SK-N-SH (cell line): ENCODE results near the gene CDK11B.

Source experiments
- FOXJ3 ChIP-seq: sonication (generic); formaldehyde crosslinking; IDR thresholded peaks from 2 replicates; pipeline ENCODE4 v1.5.1; 2020; ENCODE audit warnings: mild to moderate bottlenecking, missing genetic modification reagents
- JUND ChIP-seq: IDR thresholded peaks from 2 replicates; pipeline ENCODE4 v1.4.0; 2012
- POLR2AphosphoS5 ChIP-seq: IDR thresholded peaks from 2 replicates; pipeline ENCODE4 v1.6.1; 2012; ENCODE audit warnings: low read depth, low read length
- RAD21 ChIP-seq: IDR thresholded peaks from 2 replicates; pipeline ENCODE4 v1.6.1; 2012; ENCODE audit warnings: mild to moderate bottlenecking, low read length
- RXRA ChIP-seq: IDR thresholded peaks from 2 replicates; pipeline ENCODE4 v1.4.0; 2012; ENCODE audit warnings: low read depth, mild to moderate bottlenecking, borderline replicate concordance
- SIN3A ChIP-seq: IDR thresholded peaks from 2 replicates; pipeline ENCODE4 v1.6.1; 2012; ENCODE audit warnings: low read depth, mild to moderate bottlenecking, low read length, moderate library complexity, borderline replicate concordance
- TCF12 ChIP-seq: IDR thresholded peaks from 2 replicates; pipeline ENCODE4 v1.4.0; 2012
- YY1 ChIP-seq: IDR thresholded peaks from 2 replicates; pipeline ENCODE4 v1.4.0; 2012; ENCODE audit warnings: low read depth, mild to moderate bottlenecking
- TF ChIP-seq, protein P1 (sequence below): IDR thresholded peaks from 2 replicates; pipeline ENCODE4 v1.4.0; 2012; ENCODE audit warnings: low read depth
- TF ChIP-seq, protein P2 (sequence below): fragments of 200-600 bp; sonication (generic); IDR thresholded peaks from 2 replicates; pipeline ENCODE4 v1.6.1; 2017; ENCODE audit warnings: antibody characterized with exemption, mild to moderate bottlenecking, moderate library complexity
- TF ChIP-seq, protein P3 (sequence below): IDR thresholded peaks from 2 replicates; pipeline ENCODE4 v1.4.0; 2012; ENCODE audit warnings: low read depth, borderline replicate concordance
- TF ChIP-seq, protein P4 (sequence below): fragments of 150-350 bp; IDR thresholded peaks from 2 replicates; pipeline ENCODE4 v1.6.1; 2017; ENCODE audit warnings: antibody characterized with exemption, low read length, low read depth, borderline replicate concordance

DNA sequence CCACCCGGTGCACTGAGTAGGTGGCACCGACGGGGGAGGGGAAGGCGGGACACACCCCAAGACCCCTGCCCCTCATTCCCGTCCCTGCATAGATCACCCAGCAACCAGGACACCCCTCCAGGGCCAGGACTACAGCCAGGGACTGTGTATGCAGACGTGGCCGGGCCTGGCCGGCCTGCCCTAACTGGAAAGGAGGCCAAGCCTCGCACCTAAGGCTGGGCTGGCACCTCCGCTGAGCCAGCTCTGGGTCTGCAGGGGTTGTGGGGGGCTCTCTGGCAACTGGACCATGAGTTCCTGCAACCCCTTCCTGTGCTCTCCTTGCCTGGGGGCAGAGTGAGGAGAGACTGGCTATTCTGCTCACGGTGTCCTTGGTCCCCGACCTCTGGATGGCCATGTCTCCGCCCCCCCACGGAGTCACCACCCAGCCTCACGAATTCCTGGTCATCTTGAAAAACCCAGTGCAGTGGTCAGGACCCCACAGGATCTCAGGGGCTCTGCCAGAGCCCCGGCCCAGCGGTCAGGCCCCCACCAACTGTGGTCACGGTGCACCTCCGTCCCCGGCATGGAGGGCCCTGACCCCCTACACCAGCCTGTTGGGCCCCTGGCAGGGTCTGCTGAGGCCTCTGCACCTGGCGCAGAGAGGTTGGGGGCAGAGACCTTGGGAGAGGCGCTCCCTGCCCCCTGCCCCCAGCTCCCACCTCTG lies 57.8 kb downstream of the CDK11B start:
- TF ChIP-seq, protein P1, sequence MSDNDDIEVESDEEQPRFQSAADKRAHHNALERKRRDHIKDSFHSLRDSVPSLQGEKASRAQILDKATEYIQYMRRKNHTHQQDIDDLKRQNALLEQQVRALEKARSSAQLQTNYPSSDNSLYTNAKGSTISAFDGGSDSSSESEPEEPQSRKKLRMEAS: no peak
- TF ChIP-seq, protein P2, sequence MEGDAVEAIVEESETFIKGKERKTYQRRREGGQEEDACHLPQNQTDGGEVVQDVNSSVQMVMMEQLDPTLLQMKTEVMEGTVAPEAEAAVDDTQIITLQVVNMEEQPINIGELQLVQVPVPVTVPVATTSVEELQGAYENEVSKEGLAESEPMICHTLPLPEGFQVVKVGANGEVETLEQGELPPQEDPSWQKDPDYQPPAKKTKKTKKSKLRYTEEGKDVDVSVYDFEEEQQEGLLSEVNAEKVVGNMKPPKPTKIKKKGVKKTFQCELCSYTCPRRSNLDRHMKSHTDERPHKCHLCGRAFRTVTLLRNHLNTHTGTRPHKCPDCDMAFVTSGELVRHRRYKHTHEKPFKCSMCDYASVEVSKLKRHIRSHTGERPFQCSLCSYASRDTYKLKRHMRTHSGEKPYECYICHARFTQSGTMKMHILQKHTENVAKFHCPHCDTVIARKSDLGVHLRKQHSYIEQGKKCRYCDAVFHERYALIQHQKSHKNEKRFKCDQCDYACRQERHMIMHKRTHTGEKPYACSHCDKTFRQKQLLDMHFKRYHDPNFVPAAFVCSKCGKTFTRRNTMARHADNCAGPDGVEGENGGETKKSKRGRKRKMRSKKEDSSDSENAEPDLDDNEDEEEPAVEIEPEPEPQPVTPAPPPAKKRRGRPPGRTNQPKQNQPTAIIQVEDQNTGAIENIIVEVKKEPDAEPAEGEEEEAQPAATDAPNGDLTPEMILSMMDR: no peak
- TF ChIP-seq SIN3A: no peak
- TF ChIP-seq TCF12: no peak
- TF ChIP-seq RXRA: no peak
- TF ChIP-seq POLR2AphosphoS5: no peak
- TF ChIP-seq JUND: no peak
- no peak for TF ChIP-seq RAD21
- TF ChIP-seq FOXJ3 (CRISPR knock-in tag): no peak
- no peak for TF ChIP-seq YY1
- TF ChIP-seq, protein P3, sequence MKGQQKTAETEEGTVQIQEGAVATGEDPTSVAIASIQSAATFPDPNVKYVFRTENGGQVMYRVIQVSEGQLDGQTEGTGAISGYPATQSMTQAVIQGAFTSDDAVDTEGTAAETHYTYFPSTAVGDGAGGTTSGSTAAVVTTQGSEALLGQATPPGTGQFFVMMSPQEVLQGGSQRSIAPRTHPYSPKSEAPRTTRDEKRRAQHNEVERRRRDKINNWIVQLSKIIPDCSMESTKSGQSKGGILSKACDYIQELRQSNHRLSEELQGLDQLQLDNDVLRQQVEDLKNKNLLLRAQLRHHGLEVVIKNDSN: no peak
- TF ChIP-seq, protein P4, sequence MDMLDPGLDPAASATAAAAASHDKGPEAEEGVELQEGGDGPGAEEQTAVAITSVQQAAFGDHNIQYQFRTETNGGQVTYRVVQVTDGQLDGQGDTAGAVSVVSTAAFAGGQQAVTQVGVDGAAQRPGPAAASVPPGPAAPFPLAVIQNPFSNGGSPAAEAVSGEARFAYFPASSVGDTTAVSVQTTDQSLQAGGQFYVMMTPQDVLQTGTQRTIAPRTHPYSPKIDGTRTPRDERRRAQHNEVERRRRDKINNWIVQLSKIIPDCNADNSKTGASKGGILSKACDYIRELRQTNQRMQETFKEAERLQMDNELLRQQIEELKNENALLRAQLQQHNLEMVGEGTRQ: no peak
